HS-27A (cell line): ENCODE results near the gene MRPL48.
A peak's percentile ranks its signal among the peaks of the same experiment; 100 is the strongest.
"Not testable (repeated sequence)": the region's sequence is repeated elsewhere in the genome, so short reads cannot be mapped to it uniquely, and the experiment has no call there.

Experiments used
- DNase-seq: peaks from one replicate; pipeline ENCODE4 v3.0.0-alpha.2; 2012; ENCODE audit warnings: low read depth, missing footprints

MRPL48 gene

DNA sequence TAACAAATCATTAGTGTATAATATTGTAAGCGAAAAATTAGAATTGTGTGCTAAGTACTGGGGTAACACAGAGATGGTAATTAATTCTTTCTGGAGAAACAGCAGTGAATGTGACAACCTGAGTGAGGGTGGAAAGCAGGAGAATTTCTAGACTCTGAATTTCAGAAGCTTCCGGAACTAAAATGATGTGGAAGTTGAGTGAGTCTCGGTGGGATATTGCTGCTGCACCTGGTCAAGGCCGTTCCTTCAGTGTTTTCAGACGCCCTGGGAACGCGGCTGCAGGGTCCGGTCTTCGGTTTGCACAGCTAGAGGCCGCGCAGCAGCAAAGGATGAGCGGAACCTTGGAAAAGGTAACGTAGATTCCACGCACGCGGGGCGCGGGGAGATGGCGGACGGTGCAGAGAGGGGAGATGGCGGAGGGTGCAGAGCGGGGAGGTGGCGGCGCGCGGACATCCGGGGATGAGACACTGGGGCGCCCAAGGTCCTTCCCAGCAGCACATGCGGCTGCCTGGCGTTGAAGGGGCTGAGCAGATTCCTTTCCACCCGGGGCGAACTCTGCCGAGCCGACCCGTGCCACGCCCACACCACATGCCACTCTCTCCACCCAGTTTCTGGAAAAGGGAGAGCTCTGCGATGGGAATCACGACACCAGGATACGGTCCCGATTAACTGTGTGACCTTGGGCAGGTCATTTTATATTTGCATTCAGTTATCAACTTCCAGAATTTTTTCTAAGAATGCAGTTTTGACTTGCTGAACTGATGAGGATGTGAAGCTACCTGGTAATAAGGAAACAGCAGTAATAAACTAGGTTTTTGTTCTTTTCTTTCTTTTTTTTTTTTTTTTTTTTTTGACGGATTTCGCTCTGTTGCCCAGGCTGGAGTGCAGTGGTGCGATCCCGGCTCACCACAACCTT lies at the start of gene MRPL48:
Gene MRPL48, plus strand, starts transcription at position 232 of the 916 bp plus-strand sequence. Its CDS starts 98 bp downstream, at position 330.
- peak; percentile 90 for DNase-seq

DNA sequence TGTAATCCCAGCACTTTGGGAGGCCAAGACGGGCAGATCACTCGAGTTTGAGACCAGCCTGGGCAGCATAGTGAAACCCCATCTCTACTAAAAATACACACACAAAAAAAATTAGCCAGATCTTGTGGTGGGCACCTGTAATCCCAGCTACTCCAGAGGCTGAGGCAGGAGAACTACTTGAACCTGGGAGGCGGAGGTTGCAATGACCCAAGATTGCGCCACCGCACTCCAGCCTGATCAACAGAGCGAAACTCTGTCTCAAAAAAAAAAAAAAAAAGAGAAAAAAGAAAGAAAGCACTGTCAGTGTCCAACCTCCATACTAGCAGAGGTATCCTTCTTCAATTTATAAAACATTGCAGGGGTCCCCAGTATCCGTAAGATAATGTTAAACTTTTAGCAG lies 44.6 kb upstream of the MRPL48 start:
- no peak for DNase-seq

DNA sequence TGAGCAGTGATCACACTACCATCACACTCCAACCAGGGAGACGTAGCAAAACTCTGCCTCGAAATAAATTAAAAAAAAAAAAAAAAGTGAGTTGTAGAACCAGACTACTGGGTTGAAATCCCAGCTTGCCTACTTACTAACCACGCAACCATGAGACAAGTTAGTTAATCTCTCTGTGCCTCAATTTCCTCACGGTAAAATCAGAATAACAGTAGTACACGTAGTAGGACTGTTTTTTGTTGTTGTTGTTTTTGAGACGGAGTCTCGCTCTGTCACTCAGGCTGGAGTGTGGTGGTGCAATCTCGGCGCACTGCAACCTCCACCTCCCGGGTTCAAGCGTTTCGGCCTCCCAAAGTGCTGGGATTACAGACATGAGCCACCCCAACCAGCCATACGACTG lies 41.0 kb upstream of the MRPL48 start:
- no peak for DNase-seq

DNA sequence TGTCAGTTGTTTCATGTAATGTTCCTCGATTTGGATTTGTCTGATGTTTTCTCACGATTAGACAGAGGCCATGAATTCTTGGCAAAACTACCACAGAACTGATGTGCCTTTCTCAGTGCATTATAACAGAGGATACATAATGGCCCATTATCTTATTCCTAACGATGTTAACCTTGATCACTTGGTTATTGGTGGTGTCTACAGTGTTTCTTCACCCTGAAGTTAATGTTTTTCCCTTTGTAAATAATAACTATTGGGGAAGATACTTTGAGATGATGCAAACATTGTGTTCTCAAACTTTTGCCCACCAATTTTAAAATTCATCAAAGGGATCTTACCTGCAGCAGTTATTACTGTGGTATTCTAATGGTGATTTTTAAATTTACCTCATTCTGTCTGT lies 39.9 kb upstream of the MRPL48 start:
- no peak for DNase-seq

DNA sequence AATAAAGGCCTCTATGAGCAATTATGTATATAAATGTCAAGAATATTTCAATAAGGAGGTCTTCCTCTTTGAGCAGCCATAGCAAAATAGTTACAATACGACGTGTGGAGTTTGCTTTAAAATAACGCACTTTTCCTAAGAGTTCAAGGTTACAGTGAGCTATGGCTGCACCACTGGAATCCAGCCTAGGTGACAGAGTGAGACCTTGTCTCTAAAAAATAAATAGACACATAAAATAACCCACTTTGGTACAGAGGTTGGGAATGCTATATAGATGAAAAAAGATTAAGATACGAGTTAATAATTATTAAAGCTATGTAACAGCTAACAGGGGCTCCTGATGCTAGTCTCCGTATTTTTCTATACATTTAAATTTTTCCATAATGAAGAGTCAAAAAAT lies 39.4 kb upstream of the MRPL48 start:
- DNase-seq: no peak

DNA sequence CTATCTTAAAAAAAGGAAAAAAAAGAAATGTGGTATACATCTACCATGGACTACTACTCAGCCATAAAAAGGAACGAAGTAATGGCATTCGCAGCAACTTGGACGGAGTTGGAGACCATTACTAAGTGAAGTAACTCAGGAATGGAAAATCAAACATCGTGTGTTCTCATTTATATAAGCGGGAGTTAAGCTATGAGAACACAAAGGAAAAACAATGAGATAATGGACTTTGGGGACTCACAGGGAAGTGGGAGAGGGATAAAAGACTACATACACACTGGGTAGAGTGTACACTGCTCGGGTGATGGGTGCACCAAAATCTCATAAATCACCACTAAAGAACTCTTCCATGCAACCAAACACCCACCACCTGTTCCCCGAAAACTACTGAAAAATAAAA lies 38.6 kb upstream of the MRPL48 start:
- no peak for DNase-seq

DNA sequence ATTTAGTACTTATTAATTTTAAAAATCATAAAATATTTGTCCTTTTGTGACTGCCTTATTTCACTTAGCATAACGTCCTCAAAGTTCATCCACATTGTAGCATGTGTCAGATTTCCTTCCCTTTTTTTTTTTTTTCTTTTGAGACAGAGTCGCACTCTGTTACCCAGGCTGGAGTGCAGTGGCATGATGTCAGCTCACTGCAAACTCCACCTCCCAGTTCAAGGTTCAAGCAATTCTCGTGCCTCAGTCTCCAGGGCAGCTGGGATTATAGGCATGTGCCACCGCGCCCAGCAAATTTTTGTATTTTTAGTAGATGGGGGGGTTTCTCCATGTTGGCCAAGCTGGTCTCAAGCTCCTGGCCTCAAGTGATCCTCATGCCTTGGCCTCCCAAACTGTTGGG lies 37.4 kb upstream of the MRPL48 start:
- no peak for DNase-seq

DNA sequence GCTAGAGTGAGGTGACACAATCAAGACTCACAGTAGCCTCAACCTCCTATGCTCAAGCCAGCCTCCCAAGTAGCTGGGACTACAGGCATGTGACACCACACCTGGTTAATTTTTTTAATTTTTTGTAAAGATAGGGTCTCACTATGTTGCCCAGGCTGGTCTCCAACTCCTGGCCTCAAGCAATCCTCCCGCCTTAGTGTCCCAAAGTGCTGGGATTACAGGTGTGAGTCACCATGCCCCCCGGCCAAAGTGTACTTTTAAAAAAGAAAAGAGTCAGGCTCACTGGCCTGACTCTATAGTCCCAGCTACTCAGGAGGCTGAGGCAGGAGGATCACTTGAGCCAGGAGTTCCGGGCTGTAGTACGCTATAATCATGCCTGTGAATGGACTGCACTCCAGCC lies 36.8 kb upstream of the MRPL48 start:
- DNase-seq: not testable (repeated sequence)

DNA sequence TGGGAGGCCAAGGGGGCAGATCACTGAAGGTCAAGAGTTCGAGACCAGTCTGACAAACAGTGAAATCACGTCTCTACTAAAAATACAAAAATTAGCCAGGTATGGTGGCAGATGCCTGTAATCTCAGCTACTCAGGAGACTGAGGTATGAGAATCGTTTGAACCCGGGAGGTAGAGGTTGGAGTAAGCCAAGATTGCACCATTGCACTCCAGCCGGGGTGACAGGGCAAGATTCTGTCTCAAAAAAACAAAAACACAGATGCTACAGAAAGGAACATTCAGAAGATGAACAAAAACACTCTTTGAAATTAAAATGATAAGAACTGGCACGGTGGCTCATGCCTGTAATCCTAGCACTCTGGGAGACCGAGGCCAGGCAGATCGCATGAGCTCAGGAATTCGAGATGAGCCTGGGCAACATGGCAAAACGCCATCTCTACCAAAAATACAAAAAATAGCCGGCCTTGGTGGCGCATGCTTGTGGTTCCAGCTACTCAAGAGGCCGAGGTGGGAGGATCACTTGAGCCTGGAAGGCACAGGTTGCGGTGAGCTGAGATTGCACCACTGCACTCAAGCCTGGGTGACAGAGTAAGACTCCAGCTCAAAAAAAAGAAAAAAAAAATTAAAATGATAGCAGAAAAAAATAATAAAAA lies 35.3 kb upstream of the MRPL48 start:
- DNase-seq: no peak

DNA sequence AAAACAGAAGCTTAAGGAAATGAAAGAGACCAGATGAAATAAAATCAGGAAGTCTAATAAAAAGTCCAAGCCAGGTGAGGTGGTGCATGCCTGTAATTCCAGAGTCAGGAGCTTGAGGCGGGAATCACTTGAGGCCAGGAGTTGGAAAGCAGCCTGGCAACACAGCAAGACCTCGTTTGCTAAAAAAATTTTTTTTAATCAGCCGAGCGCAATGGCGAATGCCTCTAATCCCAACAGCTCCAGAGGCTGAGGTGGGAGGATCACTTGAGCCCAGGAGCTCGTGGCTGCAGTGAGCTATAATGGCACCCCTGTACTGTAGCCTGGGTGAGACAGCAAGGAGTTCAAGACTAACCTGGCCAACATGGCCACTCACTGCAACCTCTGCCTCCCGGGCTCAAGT lies 34.8 kb upstream of the MRPL48 start:
- no peak for DNase-seq

DNA sequence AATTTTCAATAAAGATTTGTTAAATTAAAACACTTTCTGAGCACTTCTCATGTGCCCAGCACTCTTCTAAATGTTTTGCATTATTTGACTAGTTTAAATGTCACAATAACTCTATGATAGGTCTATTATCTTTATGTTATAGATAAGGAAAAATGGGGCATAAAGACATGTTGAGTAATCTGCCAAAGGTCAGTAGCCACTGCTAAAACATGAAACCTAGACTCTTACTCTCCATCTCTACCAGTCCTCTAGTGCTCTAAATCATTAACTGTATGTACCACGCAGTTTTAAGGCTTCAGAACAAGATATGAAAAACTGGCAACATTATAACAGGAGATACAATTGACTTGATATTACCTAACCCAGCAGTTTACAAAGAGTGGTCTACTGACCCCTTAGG lies 33.7 kb upstream of the MRPL48 start:
- no peak for DNase-seq

DNA sequence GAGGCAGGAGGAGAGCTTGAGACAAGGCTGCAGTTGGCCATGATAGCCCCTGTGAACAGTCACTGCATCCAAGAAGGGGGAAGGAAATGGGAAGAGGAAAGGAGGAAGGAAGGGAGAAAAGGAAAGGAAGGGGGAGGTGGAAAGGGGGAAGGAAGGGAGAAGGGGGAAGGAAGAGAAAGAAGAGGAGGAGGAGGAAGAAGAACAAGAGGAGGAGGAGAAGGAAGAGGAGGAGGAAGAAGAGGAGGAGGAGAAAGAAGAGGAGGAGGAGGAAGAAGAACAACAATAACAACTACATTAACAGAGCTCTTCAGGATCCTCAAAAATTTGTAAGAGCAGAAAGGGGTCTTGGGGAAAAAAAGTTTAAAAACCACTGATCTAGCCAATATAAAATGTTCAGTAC lies 32.0 kb upstream of the MRPL48 start:
- no peak for DNase-seq

DNA sequence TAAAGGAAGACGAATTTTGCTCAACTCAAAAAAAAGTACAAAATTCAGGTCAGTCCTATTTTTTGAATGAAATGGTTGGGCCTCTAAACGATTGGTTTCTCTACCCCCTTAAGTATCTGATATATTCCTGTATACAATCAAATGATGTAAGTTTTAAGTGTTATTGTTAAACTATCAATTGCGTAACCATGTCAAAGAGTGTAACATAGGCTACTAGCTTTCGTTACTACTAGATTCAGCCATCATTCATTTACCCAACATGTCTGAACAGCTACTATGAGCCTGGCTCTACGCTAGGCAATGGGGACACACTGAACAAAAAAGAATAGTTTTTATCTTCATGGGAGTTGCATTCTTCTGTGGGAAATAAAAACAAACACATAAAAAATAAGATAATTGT lies 30.1 kb upstream of the MRPL48 start:
- no peak for DNase-seq

DNA sequence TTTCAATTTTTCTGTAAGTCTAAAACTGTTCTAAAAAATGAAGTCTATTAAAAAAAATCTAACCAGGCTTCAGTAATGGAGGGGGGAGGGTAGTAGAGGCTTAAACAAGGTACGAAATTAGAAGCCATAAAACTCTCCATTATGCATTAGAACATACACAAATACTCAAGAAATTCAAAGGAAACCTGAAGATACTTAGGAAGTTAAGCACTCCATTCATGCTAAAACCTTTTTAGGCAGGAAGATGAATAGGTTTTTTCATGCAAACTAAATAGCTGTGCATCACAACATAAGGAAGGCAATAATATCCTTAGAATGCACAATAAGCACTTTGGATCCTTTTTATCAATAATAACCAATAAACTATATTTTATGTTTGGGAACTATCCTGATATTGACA lies 29.2 kb upstream of the MRPL48 start:
- no peak for DNase-seq

DNA sequence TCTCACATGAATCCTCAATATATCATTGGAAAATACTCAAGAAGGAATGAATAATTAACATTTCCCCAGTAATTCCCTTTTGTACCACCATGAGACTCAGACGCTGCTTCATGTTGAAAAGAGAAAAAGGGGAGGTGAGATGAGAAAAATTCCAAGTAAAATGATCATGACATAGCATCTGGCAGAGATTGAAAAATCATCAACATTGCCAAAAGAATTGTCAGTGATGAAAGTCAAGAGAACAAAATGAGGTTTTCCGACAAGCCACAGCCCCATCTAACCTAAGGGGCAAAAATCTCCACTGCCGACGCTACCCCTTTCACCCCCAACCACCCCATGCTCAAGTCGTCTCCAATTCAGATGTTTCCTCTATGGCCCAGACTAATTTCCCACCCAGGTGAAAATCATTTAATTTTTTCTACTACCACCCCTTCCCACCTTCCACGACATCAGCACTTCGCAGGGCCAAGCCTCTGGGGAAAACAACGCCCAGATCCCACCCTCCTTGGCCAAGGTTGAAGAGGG lies 28.0 kb upstream of the MRPL48 start:
- no peak for DNase-seq

DNA sequence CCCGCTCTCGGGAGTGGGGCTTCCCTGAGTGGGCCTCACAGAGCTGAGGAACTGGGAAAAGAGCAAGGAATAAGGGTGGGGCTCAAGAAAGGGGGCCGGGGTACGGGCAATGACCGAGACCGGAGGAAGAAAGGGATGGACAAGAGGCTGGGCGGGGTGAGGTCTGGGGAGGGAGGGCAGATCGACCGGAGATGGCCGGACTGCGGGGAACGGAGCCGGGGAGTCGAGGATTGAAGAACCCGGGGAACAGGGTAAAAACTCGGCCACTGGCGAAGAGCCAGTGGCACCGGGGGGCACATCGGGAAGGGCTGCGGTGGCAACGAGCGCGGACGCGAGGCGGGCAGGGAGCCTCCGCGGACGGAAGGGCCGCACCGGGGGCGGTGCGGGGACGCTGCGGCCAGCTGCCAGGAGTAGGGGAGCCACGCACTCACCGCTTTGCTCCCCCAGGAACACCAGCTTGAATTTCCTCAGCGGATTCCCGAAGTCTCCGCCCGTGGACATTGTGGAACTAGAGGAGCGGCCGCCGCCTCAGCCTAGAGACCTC lies 27.5 kb upstream of the MRPL48 start:
- no peak for DNase-seq

DNA sequence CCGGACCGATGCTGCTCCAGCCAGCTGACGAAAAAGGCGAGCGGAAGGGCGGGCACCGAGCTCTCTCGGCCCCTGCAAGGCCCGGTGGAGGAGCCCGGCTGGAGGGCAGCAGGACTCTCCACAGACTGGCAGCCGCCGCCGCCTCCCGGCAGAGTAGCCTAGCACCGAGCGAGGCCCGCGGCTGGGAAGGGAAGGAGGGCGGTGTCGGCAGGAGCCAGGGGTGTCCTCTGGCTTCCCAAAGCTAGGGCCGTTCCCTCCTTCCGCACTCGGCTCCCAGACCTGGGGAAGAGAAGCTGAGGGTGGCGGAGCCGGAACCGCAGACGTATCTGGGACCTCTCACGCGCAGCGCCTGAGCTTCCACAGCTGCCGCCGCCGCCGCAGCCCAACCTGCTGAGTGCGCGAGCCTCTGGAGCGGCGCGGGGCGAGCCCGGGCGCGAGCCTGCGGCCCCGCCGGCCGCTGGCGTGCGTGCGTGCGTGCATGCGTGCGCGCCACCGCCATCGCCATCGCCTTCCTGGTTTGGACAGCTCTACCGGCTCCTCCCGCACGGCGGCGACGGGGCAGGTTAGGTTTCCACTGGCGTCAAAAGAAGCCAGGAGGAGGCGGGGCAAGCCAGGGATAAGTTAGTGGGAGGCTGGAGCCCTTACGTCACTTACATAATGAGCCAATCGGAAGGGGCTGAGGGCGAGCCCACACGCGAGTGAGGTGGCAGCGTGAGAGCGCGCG lies 26.8 kb upstream of the MRPL48 start, which contains the start of gene RAB6A:
Gene RAB6A, minus strand, starts transcription at position 396 of the 724 bp plus-strand sequence. CDS start 439 bp downstream, outside the sequence.
- DNase-seq: peak; percentile 99

DNA sequence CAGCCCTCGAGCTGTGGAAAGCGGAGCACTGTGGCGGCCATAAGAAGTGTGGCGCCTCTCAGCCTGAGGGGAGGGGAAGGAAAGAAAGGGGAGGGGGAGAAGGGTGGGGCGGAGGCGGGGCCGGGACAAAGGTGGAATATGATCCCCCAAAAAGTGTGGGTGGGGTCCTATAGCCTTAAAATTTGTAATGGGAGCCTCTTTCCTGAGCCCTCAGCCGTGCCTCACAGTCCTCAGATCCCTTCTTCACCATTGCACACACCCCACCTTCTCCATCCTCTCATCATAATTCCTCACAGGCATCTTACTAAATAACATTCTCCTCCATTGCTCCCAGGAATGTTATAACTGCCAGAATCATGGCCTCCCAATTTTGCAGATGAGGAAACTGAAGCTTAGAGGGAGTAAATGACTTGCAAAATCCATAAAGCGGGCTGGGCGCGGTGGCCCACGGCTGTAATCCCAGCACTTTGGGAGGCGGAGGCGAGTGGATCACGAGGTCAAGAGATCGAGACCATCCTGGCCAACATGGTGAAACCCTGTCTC lies 26.2 kb upstream of the MRPL48 start:
- no peak for DNase-seq

DNA sequence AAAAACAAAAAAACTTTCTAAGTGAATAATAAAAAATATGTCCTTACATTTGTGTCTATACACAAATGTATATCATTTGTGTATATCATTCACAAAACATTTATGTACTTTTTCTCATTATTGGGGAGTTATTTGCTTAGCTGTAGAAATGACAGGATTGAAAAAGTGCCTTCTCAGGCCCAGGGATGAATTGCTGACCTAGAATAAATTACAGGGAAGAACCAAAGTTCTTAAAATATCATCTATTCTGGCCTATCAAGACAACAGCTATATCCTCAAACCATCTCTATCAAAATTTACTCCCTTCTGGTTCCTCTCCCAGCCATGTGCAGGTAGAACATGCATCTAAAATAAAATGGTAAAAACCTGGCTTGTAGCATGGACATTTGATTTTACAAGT lies 24.9 kb upstream of the MRPL48 start:
- DNase-seq: no peak

DNA sequence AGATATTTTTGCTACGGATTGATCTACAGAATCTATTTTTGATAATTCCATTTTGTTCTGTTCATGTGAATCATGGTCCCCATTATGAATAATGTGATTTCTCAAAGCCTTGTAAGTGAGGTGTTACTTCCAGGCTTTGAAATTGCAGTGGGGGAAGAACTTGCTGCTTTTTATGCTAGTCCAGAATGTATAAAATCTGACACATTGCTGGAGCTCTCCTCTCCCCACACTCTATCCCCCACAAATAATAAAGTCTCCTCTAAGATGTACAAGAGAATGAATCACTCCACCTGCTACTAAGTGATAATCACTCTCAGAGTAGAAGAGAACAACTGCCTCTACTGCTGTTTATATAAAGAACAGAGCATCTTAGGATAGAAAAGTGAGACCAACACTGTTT lies 20.9 kb upstream of the MRPL48 start:
- no peak for DNase-seq

DNA sequence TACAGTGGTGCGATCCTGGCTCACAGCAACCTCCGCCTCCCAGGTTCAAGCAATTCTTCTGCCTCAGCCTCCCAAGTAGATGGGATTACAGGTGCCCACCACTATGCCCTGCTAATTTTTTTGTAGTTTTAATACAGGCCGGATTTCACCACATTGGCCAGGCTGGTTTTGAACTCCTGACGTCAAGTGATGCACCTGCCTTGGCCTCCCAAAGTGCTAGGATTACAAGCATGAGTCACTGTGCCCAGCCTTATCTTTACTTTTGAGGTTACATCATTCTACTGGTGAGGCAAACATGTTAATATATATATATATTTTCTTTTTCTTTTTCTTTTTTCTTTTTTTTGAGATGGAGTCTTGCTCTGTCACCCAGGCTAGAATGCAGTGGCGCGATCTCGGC lies 16.9 kb upstream of the MRPL48 start:
- not testable (repeated sequence) for DNase-seq
